Loucy (cell line): ENCODE measurements around the gene PARD3B.

Experiments used
- H2AFZ ChIP-seq: fragments of 200-600 bp; sonication (generic); 2 replicates; pipeline ENCODE4 v1.6.0; 2016; ENCODE audit warnings: antibody characterized with exemption, mild to moderate bottlenecking, low read length, moderate library complexity
- H3F3A ChIP-seq: fragments of 200-600 bp; 2 replicates; pipeline ENCODE4 v1.6.0; 2016; ENCODE audit warnings: antibody characterized with exemption, low read depth, mild to moderate bottlenecking
- H3K27me3 ChIP-seq: fragments of 200-600 bp; sonication (generic); 2 replicates; pipeline ENCODE4 v1.6.1; 2014; ENCODE audit warnings: low read length, mild to moderate bottlenecking; ENCODE audit not compliant: insufficient read depth, poor library complexity, severe bottlenecking
- H3K36me3 ChIP-seq: fragments of 200-600 bp; sonication (generic); 2 replicates; pipeline ENCODE4 v1.6.1; 2016; ENCODE audit warnings: low read length; ENCODE audit not compliant: insufficient read depth
- H3K4me1 ChIP-seq: fragments of 200-600 bp; sonication (generic); 2 replicates; pipeline ENCODE4 v1.5.1; 2014; ENCODE audit warnings: low read length, mild to moderate bottlenecking; ENCODE audit not compliant: insufficient read depth, poor library complexity, severe bottlenecking
- H3K4me2 ChIP-seq: fragments of 200-600 bp; sonication (generic); 2 replicates; pipeline ENCODE4 v1.6.0; 2014; ENCODE audit warnings: antibody characterized with exemption, low read length, low read depth, mild to moderate bottlenecking; ENCODE audit not compliant: poor library complexity, severe bottlenecking
- H3K4me3 ChIP-seq: fragments of 200-600 bp; sonication (generic); 2 replicates; pipeline ENCODE4 v1.5.1; 2014; ENCODE audit warnings: low read length, mild to moderate bottlenecking, mixed read lengths; ENCODE audit not compliant: poor library complexity, severe bottlenecking
- H3K79me2 ChIP-seq: fragments of 200-600 bp; sonication (generic); 2 replicates; pipeline ENCODE4 v1.6.1; 2014; ENCODE audit warnings: low read length; ENCODE audit not compliant: insufficient read depth
- H3K9ac ChIP-seq: fragments of 200-600 bp; sonication (generic); 2 replicates; pipeline ENCODE4 v1.6.0; 2014; ENCODE audit warnings: mild to moderate bottlenecking, low read depth, low read length, moderate library complexity; ENCODE audit not compliant: poor library complexity, severe bottlenecking
- H3K9me2 ChIP-seq: fragments of 200-600 bp; sonication (generic); replicated peaks from 2 replicates; pipeline ENCODE4 v1.6.1; 2016; ENCODE audit warnings: low read depth, low read length, mixed read lengths
- H3K9me3 ChIP-seq: fragments of 200-600 bp; sonication (generic); 2 replicates; pipeline ENCODE4 v1.6.1; 2014; ENCODE audit warnings: mild to moderate bottlenecking, antibody characterized with exemption, low read length, low read depth; ENCODE audit not compliant: insufficient read depth
- H4K20me1 ChIP-seq: fragments of 200-600 bp; sonication (generic); 2 replicates; pipeline ENCODE4 v1.6.0; 2014; ENCODE audit warnings: antibody characterized with exemption, low read length, mild to moderate bottlenecking; ENCODE audit not compliant: insufficient read depth, poor library complexity, severe bottlenecking
- EZH2phosphoT487 ChIP-seq: fragments of 200-600 bp; IDR thresholded peaks from 2 replicates; pipeline ENCODE4 v1.6.1; 2018; ENCODE audit warnings: antibody characterized with exemption, mild to moderate bottlenecking, moderate library complexity, borderline replicate concordance
- TF ChIP-seq, protein P1 (sequence below): fragments of 200-600 bp; sonication (generic); conservative IDR thresholded peaks from 2 replicates; pipeline ENCODE4 v1.5.1; 2014; ENCODE audit warnings: mild to moderate bottlenecking, antibody characterized with exemption, low read length

PARD3B gene

DNA sequence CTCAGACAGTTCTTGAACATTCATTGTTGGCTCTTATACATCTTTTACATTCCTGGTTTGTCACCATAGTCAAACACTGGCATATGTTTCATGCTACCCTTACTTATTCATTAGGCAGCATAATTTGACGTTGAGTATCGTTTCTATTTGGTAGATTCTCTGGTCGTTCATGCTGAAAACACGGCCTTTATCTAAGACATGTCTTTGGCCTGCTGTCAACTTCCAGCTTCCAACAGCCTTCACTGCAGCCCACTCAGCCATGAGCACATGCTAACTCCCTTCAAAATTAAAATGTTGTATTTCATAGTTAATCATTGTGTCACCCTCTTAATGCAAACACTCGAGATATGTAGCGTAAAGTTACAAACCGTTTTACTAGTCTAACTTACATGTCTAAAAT lies 644.0 kb downstream of the PARD3B start:
- H3F3A ChIP-seq = no peaks in the 10 kb centered on the region
- H3K27me3 ChIP-seq = no peaks in the 10 kb centered on the region
- H3K9me3 ChIP-seq = no peaks in the 10 kb centered on the region
- no peaks in the 10 kb centered on the region for H4K20me1 ChIP-seq
- no peaks in the 10 kb centered on the region for H3K4me1 ChIP-seq
- no peaks in the 10 kb centered on the region for H3K36me3 ChIP-seq
- H3K79me2 ChIP-seq = no peaks in the 10 kb centered on the region
- no peak overlapping the region for H3K4me2 ChIP-seq
- no peak for TF ChIP-seq EZH2phosphoT487
- TF ChIP-seq, protein P1, sequence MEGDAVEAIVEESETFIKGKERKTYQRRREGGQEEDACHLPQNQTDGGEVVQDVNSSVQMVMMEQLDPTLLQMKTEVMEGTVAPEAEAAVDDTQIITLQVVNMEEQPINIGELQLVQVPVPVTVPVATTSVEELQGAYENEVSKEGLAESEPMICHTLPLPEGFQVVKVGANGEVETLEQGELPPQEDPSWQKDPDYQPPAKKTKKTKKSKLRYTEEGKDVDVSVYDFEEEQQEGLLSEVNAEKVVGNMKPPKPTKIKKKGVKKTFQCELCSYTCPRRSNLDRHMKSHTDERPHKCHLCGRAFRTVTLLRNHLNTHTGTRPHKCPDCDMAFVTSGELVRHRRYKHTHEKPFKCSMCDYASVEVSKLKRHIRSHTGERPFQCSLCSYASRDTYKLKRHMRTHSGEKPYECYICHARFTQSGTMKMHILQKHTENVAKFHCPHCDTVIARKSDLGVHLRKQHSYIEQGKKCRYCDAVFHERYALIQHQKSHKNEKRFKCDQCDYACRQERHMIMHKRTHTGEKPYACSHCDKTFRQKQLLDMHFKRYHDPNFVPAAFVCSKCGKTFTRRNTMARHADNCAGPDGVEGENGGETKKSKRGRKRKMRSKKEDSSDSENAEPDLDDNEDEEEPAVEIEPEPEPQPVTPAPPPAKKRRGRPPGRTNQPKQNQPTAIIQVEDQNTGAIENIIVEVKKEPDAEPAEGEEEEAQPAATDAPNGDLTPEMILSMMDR = no peak
- H3K9me2 ChIP-seq = no peaks in the 10 kb centered on the region
- H3K9ac ChIP-seq = no peak overlapping the region
- H2AFZ ChIP-seq = no peak overlapping the region
- no peak overlapping the region for H3K4me3 ChIP-seq

DNA sequence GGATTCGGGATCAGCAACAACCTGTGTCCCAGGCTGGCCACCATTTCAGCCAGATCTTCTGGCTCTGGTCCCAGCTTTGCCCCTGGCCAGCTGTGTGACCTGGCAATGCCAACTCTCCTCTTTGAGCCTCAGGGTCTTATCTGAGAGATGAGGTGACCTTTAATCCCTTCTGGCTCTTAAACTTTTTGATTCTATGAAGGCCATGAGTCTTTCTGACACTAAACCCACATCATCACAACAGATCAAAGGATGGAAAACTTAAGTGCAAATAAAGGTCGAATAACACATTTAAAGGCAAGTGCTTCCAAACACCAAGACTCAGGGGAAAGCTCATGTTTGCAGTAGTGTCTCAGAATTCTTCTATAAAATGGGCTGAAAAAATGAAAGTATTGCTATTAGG lies 645.3 kb downstream of the PARD3B start:
- H3K9ac ChIP-seq = no peak overlapping the region
- no peak overlapping the region for H3K4me2 ChIP-seq
- no peaks in the 10 kb centered on the region for H3K36me3 ChIP-seq
- no peaks in the 10 kb centered on the region for H3K27me3 ChIP-seq
- H3F3A ChIP-seq = no peaks in the 10 kb centered on the region
- no peak overlapping the region for H2AFZ ChIP-seq
- TF ChIP-seq EZH2phosphoT487 = no peak
- TF ChIP-seq, protein P1 = no peak
- no peak overlapping the region for H3K4me3 ChIP-seq
- no peaks in the 10 kb centered on the region for H3K4me1 ChIP-seq
- H3K9me2 ChIP-seq = no peaks in the 10 kb centered on the region
- H4K20me1 ChIP-seq = no peaks in the 10 kb centered on the region
- no peaks in the 10 kb centered on the region for H3K9me3 ChIP-seq
- no peaks in the 10 kb centered on the region for H3K79me2 ChIP-seq

DNA sequence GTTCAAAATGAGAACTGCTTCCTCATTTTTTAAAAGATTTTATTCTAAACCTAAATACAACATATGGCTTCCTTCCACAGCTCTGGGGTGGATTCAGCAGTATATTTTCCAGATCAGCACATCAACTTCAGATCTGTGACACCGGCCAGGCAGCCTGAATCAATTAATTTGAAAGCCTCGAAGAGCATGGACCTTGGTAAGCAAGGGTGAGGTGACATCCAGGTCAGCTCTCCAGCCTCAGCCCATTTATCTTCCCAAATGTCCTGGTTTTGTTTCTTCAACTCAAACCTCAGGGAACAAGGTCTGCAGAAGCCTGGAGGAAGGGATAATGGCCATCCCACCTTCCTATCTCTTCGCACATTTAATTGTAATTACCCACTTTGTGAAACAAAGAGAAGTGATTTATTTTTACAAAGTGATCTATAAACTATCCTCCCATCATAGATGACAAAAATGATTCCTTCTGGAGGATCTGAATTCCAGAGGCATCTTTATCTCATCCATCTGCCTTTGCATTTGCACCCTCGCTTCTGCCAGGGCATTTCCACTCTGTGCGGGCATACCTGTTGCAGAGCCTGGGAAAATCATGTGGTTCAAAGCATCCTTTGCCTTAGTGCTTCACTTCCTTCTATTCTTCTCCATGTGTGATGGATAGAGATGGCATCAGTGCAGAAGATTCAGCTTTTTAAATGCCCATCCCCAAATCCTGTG lies 648.0 kb downstream of the PARD3B start:
- no peak for TF ChIP-seq EZH2phosphoT487
- TF ChIP-seq, protein P1 = no peak
- Histone ChIP-seq H3K4me2 (no peak overlapping the region), H3K4me1 (peaks cover 7% of the 10 kb centered on the region)

More for the DNA sequence above, 648.0 kb downstream of the PARD3B start:
- no peak overlapping the region for H3K4me3 ChIP-seq
- no peaks in the 10 kb centered on the region for H4K20me1 ChIP-seq
- no peak overlapping the region for H3K9ac ChIP-seq
- no peaks in the 10 kb centered on the region for H3K79me2 ChIP-seq
- no peaks in the 10 kb centered on the region for H3K9me3 ChIP-seq
- no peaks in the 10 kb centered on the region for H3F3A ChIP-seq
- no peaks in the 10 kb centered on the region for H3K36me3 ChIP-seq
- H2AFZ ChIP-seq = no peak overlapping the region
- no peaks in the 10 kb centered on the region for H3K27me3 ChIP-seq
- no peaks in the 10 kb centered on the region for H3K9me2 ChIP-seq
